IPS DF 6.9 (cell line): ENCODE measurements around the gene SMIM45.

Experiments
- DNase-seq: peaks from one replicate; pipeline ENCODE4 v3.0.0-alpha.2; 2013; ENCODE audit warnings: low read depth, low spot score
- H3K27ac ChIP-seq: one replicate; pipeline ENCODE4 v1.5.1; 2013; ENCODE audit warnings: low read length, control low read depth
- H3K27me3 ChIP-seq: 2 replicates; pipeline ENCODE4 v1.6.1; 2013; ENCODE audit warnings: mild to moderate bottlenecking, low read length; ENCODE audit not compliant: control insufficient read depth, insufficient read depth
- H3K36me3 ChIP-seq: 2 replicates; pipeline ENCODE4 v1.6.1; 2013; ENCODE audit warnings: low read length; ENCODE audit not compliant: control insufficient read depth, insufficient read depth
- H3K4me1 ChIP-seq: 2 replicates; pipeline ENCODE4 v1.6.1; 2013; ENCODE audit warnings: low read length; ENCODE audit not compliant: control insufficient read depth, insufficient read depth
- H3K4me3 ChIP-seq: 2 replicates; pipeline ENCODE4 v1.5.1; 2013; ENCODE audit warnings: mild to moderate bottlenecking, low read length
- H3K9me3 ChIP-seq: 2 replicates; pipeline ENCODE4 v1.6.1; 2013; ENCODE audit warnings: low read length, inconsistent platforms; ENCODE audit not compliant: control insufficient read depth, insufficient read depth
- WGBS: extraction: QIAGEN DNeasy Blood & Tissue Kit; methylation state at CpG from one replicate; pipeline ENCODE4 v1.1.7; 2013; ENCODE audit warnings: mixed read lengths, missing lambda C conversion rate; ENCODE audit not compliant: insufficient read length, insufficient coverage; 5-methylcytosine and 5-hydroxymethylcytosine counted together

The SMIM45 gene

GRCh38 chr22:41949297-41949965 is 2.5 kb upstream of the SMIM45 start:
- Histone ChIP-seq H3K27ac (no peak overlapping the region), H3K9me3 (no peaks in the 10 kb centered on the region), H3K27me3 (no peaks in the 10 kb centered on the region), H3K36me3 (no peaks in the 10 kb centered on the region; the same call in 1 of the 2 replicates), H3K4me3 (no peak overlapping the region), H3K4me1 (peaks cover 10% of the 10 kb centered on the region)
- WGBS: no CpG with 5 or more reads among the region's 7 CpGs
- DNase-seq: no peak

DNA sequence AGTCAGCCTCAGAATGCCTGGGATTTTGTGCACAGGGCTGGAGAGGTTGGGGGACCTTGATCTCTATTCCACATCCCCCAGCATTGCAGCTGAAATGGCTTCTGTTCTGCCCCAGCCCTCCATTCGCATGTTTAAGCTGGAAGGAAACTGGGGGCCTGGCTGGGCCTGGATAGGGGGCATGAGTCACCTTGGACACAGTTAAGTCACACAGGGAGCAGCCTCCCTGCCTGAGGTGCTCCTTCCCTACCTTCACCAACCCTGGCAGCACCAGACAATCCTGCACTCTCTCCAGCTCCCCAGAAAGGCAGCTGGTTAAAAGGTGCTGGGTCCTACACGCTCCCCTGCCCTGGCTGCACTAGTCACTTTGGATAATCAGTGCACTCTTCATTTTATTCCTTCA is 763 bp downstream of the SMIM45 start:
- Histone ChIP-seq H3K27ac (no peak overlapping the region), H3K36me3 (no peaks in the 10 kb centered on the region), H3K9me3 (no peaks in the 10 kb centered on the region), H3K4me1 (peaks cover 5% of the 10 kb centered on the region), H3K4me3 (no peak overlapping the region), H3K27me3 (no peaks in the 10 kb centered on the region)
- no CpG with 5 or more reads among the region's 2 CpGs for WGBS
- no peak for DNase-seq

DNA sequence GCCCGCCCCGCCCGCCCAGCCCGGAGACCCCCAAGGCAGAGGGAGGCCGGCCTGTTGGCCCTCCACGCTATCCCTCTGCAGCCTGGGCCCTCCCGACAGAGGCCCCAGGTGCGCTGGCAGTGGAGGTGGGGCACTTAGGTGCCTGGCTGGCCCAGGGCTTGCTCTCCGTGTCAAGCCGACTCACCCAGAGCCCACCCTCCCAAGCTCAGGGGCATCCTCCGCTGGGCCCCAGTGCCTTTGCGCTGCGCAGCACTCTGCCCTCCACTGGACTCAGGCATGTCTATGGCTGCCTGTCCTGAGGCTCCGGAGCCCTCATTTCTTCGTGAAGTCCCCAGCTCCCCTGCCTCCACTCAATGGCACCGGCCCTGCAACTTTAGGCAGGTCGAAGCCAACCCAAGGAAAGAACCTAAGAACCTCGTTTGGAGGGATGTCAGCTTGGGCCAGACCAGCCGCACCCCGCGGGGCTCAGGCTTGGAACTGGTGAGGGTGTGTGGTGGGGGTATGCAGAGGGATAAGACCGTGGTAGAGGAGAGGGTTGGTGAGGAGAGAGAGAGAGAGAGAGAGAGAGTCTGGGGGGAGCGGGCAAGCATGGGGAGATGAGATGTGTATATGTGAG is 6.1 kb downstream of the SMIM45 start:
- no peak for DNase-seq
- Histone ChIP-seq H3K27ac (no peak overlapping the region), H3K4me1 (peaks cover 4% of the 10 kb centered on the region; the same call in 1 of the 2 replicates), H3K9me3 (no peaks in the 10 kb centered on the region), H3K4me3 (peak overlapping the region; percentile 21; the same call in 1 of the 2 replicates), H3K36me3 (no peaks in the 10 kb centered on the region), H3K27me3 (no peaks in the 10 kb centered on the region)
- 100% methylated on average over 1 of the region's 23 CpGs for WGBS

DNA sequence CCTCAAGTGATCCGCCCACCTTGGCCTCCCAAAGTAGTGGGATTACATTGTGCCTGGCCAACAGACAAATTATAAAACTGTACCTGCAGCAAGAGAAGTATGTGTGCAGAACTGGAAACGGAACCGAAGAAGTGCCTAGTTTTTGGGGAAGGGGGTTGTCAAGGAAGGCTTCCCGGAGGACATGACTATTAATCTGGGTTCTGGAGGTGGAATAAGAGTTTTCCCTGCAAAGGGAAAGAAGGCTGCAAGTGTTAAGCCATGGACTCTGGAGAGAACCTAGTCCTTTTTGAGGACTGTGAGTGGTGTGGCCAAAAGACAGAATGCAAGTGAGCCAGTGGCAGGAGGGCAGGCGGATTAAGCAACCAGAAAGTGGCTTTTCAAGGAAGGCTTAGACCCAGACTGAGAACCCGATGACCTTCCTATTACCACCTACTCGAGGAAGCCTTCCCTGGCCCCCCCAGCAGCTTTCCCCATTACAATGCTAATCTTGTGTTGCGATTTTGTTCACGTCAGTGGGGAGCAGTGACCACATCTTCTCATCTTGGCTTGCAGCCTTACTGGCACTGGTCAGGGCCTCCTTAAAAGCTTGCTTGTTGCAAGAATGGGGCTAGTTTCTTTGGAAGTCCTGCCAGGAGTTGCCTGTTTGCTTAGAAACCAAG is 11.6 kb downstream of the SMIM45 start:
- H3K36me3 ChIP-seq: no peaks in the 10 kb centered on the region
- H3K9me3 ChIP-seq: no peaks in the 10 kb centered on the region
- WGBS: no CpG with 5 or more reads among the region's 9 CpGs
- peaks cover 2% of the 10 kb centered on the region; the same call in 1 of the 2 replicates for H3K4me1 ChIP-seq
- no peak overlapping the region for H3K27ac ChIP-seq
- no peak for DNase-seq
- H3K4me3 ChIP-seq: no peak overlapping the region
- no peaks in the 10 kb centered on the region for H3K27me3 ChIP-seq

- Histone ChIP-seq H3K4me1 (peaks cover 2% of the 10 kb centered on the region; the same call in 1 of the 2 replicates), H3K27me3 (no peaks in the 10 kb centered on the region), H3K27ac (no peak overlapping the region), H3K36me3 (no peaks in the 10 kb centered on the region), H3K9me3 (no peaks in the 10 kb centered on the region), H3K4me3 (no peak overlapping the region)
- no CpG with 5 or more reads among the region's 5 CpGs for WGBS
- no peak for DNase-seq
Measured at GRCh38 chr22:41964112-41964491, 12.2 kb downstream of the SMIM45 start.

DNA sequence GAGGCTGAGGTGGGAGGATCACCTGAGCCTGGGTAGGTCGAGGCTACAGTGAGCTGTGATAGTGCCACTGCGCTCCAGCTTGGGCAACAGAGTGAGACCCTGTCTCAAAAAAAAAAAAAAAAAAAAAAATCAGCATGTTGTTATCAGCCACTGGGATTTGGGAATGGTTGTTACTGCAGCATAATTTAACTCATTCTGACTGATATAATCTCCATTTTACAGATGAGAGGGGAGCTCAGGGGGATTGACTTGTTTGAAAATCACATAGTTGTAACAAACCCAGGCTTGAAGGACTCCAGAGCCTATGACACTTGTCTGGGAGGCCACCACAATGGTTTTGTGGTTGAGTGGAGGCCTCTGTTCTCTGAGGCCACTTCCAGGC is 14.3 kb downstream of the SMIM45 start:
- no peak overlapping the region for H3K4me3 ChIP-seq
- no peak for DNase-seq
- no peaks in the 10 kb centered on the region for H3K36me3 ChIP-seq
- H3K9me3 ChIP-seq: no peaks in the 10 kb centered on the region
- no peak overlapping the region for H3K27ac ChIP-seq
- peaks cover 5% of the 10 kb centered on the region for H3K4me1 ChIP-seq
- H3K27me3 ChIP-seq: no peaks in the 10 kb centered on the region
- no CpG with 5 or more reads among the region's 2 CpGs for WGBS

DNA sequence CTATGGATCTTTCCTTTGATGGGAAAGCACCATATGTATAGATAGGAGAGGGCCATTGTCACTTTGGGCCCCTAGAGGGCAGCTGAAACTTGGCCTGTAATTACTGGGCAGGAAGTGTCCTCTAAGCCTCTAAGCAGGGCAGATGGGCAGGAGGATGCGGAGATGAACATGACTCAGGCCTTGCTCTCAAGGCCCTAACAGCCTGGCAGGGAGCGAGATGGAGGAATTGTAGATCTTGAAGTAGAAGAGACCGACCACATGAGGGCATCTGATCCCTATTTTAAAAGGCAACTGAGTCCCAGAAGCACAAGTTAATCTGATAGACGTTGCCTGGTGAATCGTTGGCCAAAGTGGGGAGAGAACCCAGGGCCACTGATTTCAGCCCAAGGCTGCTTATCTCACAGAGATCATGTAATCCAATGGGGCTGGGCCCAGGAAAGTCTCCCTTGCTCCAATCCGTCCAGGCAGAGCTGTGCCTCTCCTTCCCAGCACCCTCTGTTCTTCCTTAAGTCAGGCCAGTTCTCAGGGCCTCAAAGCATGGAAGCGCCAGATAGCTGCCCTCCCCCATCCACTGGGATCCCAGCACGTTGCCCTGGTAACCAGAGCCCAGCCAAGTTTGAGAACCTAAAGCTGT is 14.8 kb downstream of the SMIM45 start:
- no peaks in the 10 kb centered on the region for H3K27me3 ChIP-seq
- WGBS: no CpG with 5 or more reads among the region's 8 CpGs
- H3K4me3 ChIP-seq: no peak overlapping the region
- no peaks in the 10 kb centered on the region for H3K9me3 ChIP-seq
- peaks cover 5% of the 10 kb centered on the region for H3K4me1 ChIP-seq
- H3K27ac ChIP-seq: no peak overlapping the region
- H3K36me3 ChIP-seq: no peaks in the 10 kb centered on the region
- no peak for DNase-seq

DNA sequence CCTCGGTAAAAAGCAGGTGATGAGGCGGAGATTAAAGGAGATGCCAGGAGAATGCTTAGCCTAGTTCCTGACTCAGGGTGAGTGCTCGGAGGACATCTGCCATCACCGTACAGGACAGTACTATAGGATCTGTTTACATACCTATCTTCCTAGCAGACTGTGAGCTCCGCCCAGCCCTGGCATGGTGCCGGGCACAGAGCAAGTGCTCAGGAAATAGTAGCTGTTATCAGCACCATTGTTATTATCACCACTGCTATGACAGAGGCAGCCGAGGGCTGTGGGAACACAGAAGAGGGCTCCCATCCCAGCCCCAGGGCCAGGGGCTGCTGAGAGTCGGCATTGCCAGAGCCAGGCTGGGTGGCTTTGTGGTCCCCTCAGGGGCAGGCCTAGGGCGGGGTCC is 16.7 kb downstream of the SMIM45 start:
- no peak overlapping the region for H3K4me3 ChIP-seq
- WGBS: no CpG with 5 or more reads among the region's 9 CpGs
- DNase-seq: no peak

GRCh38 chr22:41969110-41969646 is 17.2 kb downstream of the SMIM45 start, which contains the start of gene SEPTIN3:
Gene SEPTIN3, plus strand, starts transcription at chr22:41969443. Its CDS starts 2,050 bp downstream, at chr22:41971493.
- Histone ChIP-seq H3K27me3 (no peaks in the 10 kb centered on the region), H3K36me3 (no peaks in the 10 kb centered on the region), H3K9me3 (no peaks in the 10 kb centered on the region), H3K4me1 (peaks cover 2% of the 10 kb centered on the region; the same call in 1 of the 2 replicates), H3K27ac (no peak within 1 kb of the TSS), H3K4me3 (no peak within 1 kb of the TSS)
- no CpG with 5 or more reads among the region's 8 CpGs for WGBS
- no peak for DNase-seq

More for the DNA sequence above, 16.7 kb downstream of the SMIM45 start:
- H3K27me3 ChIP-seq: no peaks in the 10 kb centered on the region
- H3K36me3 ChIP-seq: no peaks in the 10 kb centered on the region
- no peak overlapping the region for H3K27ac ChIP-seq
- H3K9me3 ChIP-seq: no peaks in the 10 kb centered on the region
- peaks cover 3% of the 10 kb centered on the region for H3K4me1 ChIP-seq

GRCh38 chr22:41970601-41971000 is 18.7 kb downstream of the SMIM45 start:
- Histone ChIP-seq H3K4me3 (no peak overlapping the region), H3K36me3 (no peaks in the 10 kb centered on the region), H3K9me3 (no peaks in the 10 kb centered on the region), H3K4me1 (peaks cover 2% of the 10 kb centered on the region; the same call in 1 of the 2 replicates), H3K27me3 (peaks cover 8% of the 10 kb centered on the region), H3K27ac (no peak overlapping the region)
- no CpG with 5 or more reads among the region's 2 CpGs for WGBS
- no peak for DNase-seq
